H1 (cell line): Measurements from ENCODE around the gene GPLD1. TPM values are rescaled to one million over a fixed set of nuclear protein-coding genes. Genes with fewer than 3 reads are reported as not detected.

Experiments
- BACH1 ChIP-seq: IDR thresholded peaks from 2 replicates; pipeline ENCODE4 v1.6.1; 2012; ENCODE audit warnings: low read length, improper control_type of control experiment
- JUN ChIP-seq: IDR thresholded peaks from 2 replicates; pipeline ENCODE4 v1.6.1; 2011; ENCODE audit warnings: low read depth, mild to moderate bottlenecking, improper control_type of control experiment, low read length
- KDM5A ChIP-seq: fragments of 200-600 bp; IDR thresholded peaks from 2 replicates; pipeline ENCODE4 v1.7.1; 2012; ENCODE audit warnings: mild to moderate bottlenecking, low read length, inconsistent platforms, mixed read lengths
- TAF1 ChIP-seq: IDR thresholded peaks from 2 replicates; pipeline ENCODE4 v1.6.1; 2011; ENCODE audit warnings: mild to moderate bottlenecking, low read depth, low read length
- polyA plus RNA-seq, 7 experiments: library from polyadenylated mRNA; depleted of rRNA in 3 of 7; stranded (reverse) in 5 of 7; unstranded in 2 of 7; fragments of >200 nt in 5 of 7; fragments of 200-250 nt in 2 of 7; gene quantifications; 1 replicate in 5 of 7; 2 replicates in 1 of 7; 4 replicates in 1 of 7; pipeline versions ENCODE4 v1.2.1 to v1.2.3, GENCODE V29; 2011 to 2013; ENCODE audit warnings: missing spikeins in 2 of 7, mixed read lengths in 2 of 7
- total RNA-seq: library from RNA; stranded (reverse); fragmentation: NEBNext Ultra II Directional; extraction: Animal tissue kit (Norgen Biotek cat#: 25700); gene quantifications from 2 replicates; pipeline ENCODE4 v1.2.1, GENCODE V29; 2021

GPLD1 gene
- total and polyA plus RNA-seq, 2 of the 8 experiments (the other 6 are each of a cell fraction or from before 2014, with no cell fraction given): 3.7 to 5.3 TPM

DNA sequence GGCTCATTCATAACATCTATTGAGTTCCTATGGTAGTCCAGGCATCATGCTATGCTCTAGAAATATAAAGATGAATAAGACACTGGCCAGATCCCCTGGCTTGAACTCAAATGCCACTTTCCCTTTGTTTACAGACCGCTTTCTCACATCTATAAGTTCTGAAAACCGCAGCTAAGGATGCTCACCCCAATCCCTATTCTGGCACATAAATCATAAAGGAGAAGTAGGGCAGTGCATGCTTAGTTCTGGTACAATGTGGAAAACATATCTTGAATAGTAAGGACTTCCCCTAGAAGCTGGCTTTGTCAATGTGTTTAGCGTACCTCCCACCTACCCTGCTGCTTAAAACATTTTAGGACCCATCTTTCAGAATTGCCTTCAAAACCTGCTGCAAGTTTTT lies 60.2 kb downstream of the GPLD1 start (continued):
- no peak for TF ChIP-seq BACH1
- TF ChIP-seq TAF1: no peak
- TF ChIP-seq KDM5A: no peak
- TF ChIP-seq JUN: no peak
